Measurements from ENCODE around the gene ZBED1. TPM values are rescaled to one million over a fixed set of nuclear protein-coding genes. Genes with fewer than 3 reads are reported as not detected.
A peak's percentile ranks its signal among the peaks of the same experiment; 100 is the strongest.

The ZBED1 gene
- total RNA-seq, 2 donors from 2014 or later: 34.4 to 42.0 TPM

DNA sequence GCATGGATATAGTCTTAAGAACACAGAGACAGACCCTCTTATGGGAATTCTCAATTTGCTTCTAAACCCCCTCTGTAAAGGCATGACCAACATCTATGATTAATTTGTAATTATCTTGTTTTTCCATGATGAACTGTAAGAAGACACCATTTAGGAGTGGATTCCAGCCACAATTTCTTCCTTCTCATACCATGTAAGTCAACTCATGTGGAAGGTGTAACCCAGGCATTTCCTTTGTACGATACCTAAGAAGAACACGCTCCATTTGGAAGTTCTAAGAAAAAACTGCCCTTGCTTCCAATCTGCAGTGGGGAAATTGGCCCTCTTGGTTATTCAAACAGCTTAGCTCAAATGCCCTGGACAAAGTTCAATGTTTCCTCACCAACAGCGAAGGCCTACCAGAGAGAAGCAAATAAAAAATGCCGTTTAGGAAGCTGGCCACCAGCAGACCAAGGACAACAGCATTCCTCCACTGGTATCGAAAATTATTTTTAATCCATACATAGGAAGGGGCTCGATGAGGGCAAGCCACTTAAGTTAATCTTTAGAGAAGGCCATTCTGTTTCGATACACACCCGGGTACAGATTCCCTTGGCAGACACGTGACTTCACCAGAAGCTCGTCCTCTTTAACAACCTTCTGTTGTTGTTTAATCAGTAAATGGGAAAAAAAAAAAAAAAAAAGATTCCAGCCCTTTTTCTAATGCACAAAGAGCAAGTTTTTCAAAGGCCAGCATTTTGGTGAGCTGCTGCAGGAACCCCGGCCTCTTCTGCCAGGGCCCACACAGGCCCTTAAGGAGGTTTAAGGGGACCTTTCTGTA lies 2.6 kb downstream of the ZBED1 start:
- Mint-ChIP-seq H3K4me1 (ENCODE audit: low read depth in 2 of 2) (peaks cover 14 to 15% of the 10 kb centered on the region in 2 donors), H3K27me3 (no peaks in the 10 kb centered on the region), H3K4me3 (peak overlapping the region; percentile 83), H3K27ac (peak overlapping the region; percentile 35 to 71), H3K36me3 (no peaks in the 10 kb centered on the region), H3K9me3 (no peaks in the 10 kb centered on the region)
- ATAC-seq (no peak), DNase-seq (ENCODE audit: low spot score) (no peak)

DNA sequence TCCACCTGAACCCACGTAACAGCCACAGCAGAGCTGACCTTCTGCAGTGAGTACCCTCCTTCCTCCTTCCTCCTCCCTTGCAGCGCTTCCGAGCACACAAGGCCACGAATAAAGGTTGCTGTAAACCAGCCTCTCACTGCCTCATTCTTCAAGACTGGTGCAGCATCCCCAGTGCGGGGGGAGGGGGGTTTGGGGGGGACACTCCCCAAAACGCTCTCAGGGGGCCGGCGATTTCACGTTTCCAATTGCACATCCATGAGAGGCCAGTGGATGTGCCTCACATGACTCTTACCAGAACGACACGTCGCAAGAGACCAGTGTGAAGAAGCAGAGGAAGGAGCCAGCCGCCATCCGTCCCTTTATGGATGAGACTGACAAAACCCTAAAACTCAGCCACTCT lies 5.2 kb downstream of the ZBED1 start:
- H3K4me3 Mint-ChIP-seq: no peak overlapping the region
- H3K27me3 Mint-ChIP-seq: no peaks in the 10 kb centered on the region
- no peaks in the 10 kb centered on the region for H3K9me3 Mint-ChIP-seq
- no peak overlapping the region for H3K27ac Mint-ChIP-seq
- no peaks in the 10 kb centered on the region for H3K36me3 Mint-ChIP-seq
- peaks cover 14 to 15% of the 10 kb centered on the region in 2 donors for H3K4me1 Mint-ChIP-seq (ENCODE audit: low read depth in 2 of 2)
- DNase-seq (ENCODE audit: low spot score) (no peak), ATAC-seq (no peak)

DNA sequence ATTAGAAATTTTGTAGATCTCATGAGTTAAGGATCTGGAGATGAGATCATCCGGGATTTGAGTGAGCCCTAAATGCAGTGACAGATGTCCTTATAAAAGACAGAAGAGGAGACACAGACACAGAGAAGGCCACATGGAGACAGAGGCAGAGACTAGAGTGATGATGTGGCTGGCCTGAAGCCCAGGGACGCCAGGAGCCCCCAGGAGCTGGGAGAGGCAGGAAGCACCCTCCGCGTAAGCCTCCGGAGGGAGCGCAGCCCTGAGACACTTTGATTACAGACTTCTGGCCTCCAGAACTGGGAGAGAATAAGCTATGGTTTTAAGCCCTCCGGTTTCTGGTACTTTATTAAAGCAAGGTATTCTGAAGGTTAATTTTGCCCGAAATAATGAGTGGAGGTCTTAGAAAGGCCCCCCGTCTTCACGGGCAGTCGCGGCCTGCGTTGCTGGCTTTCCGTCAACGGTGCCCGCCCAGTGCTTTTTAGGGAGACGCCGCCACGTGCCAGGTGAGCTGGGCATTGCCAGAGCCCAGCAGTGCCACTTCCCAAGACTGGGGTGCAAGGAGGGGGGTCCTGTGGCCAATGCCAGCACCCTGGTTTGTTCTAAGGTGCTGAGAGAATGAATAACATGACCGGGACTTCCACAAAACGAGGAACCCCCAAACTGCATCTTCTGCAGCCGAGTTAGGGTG lies 8.1 kb downstream of the ZBED1 start:
- no peak for DNase-seq (ENCODE audit: low spot score)
- Mint-ChIP-seq H3K36me3 (peaks cover 2% of the 10 kb centered on the region), H3K4me1 (ENCODE audit: low read depth in 2 of 2) (peaks cover 1 to 3% of the 10 kb centered on the region in 2 donors), H3K9me3 (no peaks in the 10 kb centered on the region), H3K4me3 (no peak overlapping the region), H3K27me3 (no peaks in the 10 kb centered on the region), H3K27ac (no peak overlapping the region)
- no peak for ATAC-seq

DNA sequence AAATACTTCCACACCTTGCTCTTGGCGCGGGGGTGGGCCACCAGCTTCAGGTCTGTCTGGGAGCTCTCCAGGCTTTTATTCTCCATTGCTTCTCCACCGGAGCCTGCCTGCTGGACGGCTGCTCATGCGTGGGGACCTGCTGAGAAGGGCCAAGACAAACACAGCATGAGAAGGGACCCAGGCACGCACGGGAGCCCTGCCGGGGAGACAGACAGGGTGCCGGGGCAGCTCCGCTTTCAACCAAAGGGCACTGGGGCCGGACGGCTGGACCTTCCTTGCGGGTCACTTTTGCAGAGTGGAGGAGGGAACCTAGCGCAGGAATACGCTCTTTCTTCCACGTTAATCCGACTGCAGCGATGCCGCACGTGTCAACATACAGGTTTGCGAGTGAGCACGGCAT lies 10.1 kb downstream of the ZBED1 start:
- no peak for DNase-seq (ENCODE audit: low spot score)
- Mint-ChIP-seq H3K27ac (no peak overlapping the region), H3K9me3 (no peaks in the 10 kb centered on the region), H3K27me3 (no peaks in the 10 kb centered on the region), H3K4me3 (no peak overlapping the region), H3K36me3 (peaks cover 4% of the 10 kb centered on the region), H3K4me1 (ENCODE audit: low read depth in 2 of 2) (no peaks in the 10 kb centered on the region)
- ATAC-seq: no peak

DNA sequence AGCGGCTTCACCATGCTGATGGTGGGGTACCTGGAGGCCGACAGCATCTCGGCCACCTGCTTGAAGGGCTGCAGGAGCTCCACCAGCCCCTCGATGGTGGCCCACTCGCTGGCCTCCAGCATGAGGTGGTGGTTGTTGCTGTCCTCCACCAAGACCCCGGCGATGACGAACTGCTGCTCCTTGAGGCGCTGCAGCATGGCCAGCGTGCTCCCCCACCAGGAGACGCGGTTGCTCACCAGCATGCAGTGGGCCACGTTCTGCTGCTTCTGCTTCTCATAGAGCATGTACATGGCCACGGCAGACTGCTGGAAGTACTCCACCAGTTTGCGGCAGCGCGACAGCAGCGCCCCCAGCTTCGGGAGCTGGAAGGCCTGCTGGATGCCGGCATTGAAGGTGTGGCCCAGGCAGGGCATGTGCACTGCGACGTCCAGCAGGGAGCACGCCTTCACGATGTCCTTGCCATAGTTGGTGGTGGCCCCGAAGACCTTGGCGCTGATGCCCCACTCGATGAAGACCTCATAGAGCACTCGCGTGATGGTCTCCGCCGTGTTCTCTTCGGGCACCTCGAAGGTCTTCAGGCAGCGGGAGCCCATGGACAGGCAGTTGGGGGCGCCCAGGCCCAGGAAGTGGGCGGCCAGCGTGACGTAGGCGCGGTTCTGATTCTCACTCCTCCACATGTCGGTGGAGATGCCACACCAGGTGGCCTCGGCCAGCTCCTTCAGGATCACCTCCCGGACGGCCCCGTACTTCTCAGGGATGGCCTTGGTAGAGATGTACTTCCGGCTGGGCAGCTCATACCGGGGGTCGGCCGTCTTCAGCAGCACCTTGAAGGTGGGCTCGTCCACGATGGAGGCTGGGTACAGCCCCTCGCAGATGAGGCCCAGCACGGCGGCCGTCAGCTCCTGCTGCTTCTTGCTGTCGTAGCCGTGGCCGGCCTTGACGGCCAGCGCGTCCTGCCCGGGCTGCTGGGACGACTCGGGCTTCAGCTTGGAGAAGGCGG lies 11.0 kb downstream of the ZBED1 start:
- no peak overlapping the region for H3K4me3 Mint-ChIP-seq
- H3K36me3 Mint-ChIP-seq: peaks cover 4% of the 10 kb centered on the region
- no peaks in the 10 kb centered on the region for H3K27me3 Mint-ChIP-seq

DNA sequence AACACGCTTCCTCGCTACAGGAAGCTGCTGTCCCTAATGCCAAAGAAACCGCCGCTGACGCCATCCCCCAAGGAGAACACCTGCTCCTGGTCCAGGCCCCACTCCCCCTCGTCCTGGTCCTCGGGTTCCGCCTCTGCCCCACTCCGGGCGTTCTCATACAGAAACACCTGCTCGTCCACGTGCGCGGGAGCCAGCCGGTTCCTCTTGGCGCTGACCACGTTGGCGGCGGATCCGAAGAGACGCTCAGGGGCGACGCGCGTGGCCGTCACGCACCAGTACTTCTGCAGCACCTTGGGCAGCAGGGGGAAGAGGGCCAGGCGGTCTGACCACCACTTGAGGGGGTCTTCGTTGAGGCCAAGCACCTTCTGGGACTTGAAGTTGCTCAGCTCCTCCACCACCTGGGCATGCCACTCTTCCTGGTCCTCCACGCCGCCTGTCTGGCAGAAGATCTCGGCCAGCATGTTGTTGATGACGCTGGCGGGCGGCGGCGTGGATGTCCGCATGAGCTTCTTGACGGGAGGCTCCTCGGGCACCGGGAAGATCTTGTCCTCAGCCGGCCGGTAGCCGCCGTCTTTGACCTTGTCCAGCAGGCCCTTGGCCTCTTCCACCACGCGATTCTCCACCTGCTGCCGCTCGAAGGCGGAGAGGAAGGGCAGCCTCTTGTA lies 12.0 kb downstream of the ZBED1 start:
- ATAC-seq (no peak), DNase-seq (ENCODE audit: low spot score) (no peak)
- Mint-ChIP-seq H3K27me3 (no peaks in the 10 kb centered on the region), H3K4me1 (ENCODE audit: low read depth in 2 of 2) (peaks cover 0 to 3% of the 10 kb centered on the region in 2 donors), H3K27ac (no peak overlapping the region), H3K36me3 (peaks cover 4% of the 10 kb centered on the region), H3K4me3 (no peak overlapping the region), H3K9me3 (no peaks in the 10 kb centered on the region)

More for the DNA sequence above, 11.0 kb downstream of the ZBED1 start:
- Mint-ChIP-seq H3K4me1 (ENCODE audit: low read depth in 2 of 2) (no peaks in the 10 kb centered on the region), H3K27ac (no peak overlapping the region), H3K9me3 (no peaks in the 10 kb centered on the region)
- ATAC-seq (no peak), DNase-seq (ENCODE audit: low spot score) (no peak)

DNA sequence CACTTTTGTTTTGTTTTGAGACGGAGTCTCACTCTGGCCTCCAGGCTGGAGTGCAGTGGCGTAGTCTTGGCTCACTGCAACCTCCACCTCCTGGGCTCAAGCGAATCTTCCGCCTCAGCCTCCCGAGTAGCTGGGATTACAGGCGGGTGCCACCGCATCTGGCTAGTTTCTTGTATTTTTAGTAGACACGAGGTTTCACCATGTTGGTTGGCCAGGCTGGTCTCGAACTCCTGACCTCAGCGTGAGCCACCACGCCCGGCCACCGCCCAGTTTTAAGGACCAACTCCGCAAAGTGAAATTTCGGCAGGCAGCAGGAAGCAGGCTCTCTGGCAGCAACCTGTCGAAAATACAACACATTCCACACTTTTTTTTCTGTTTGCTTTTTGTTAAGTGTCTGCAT lies 13.4 kb downstream of the ZBED1 start:
- Mint-ChIP-seq H3K27me3 (no peaks in the 10 kb centered on the region), H3K36me3 (peaks cover 4% of the 10 kb centered on the region), H3K4me3 (no peak overlapping the region), H3K9me3 (no peaks in the 10 kb centered on the region), H3K4me1 (ENCODE audit: low read depth in 2 of 2) (peaks cover 0 to 3% of the 10 kb centered on the region in 2 donors), H3K27ac (no peak overlapping the region)
- ATAC-seq (no peak), DNase-seq (ENCODE audit: low spot score) (no peak)

DNA sequence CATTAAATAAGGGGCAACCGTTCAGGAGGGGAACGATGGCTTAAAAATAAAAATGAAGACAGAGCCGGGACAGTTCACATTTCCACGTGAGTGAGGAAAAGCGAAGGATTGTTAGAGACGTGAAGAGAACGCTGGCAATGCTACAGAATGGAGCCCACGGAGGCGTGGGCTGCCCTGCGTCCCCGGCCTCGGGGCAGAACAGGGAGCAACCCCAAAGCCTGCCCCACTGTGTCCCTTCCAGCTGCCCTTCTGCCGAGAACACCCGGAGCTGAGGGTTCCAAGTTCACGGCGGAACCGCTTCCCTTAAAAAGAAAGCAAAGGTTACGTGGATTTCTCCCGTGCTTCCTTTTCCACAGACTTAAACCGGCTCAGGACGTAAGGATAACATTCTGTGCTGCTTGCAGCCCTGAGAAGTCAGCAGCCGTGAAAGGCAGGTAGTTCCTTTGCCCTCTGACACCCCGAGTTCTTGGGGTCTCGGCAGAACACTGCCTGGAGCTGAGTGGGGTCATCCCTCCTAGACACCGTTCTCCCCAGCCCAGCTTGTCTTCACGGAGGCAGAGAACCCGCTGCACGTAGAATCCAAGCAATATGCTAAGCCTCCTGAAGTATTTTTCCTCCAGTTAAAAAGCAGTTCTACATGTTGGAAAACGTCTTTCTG lies 14.2 kb downstream of the ZBED1 start:
- peaks cover 4% of the 10 kb centered on the region for H3K36me3 Mint-ChIP-seq

DNA sequence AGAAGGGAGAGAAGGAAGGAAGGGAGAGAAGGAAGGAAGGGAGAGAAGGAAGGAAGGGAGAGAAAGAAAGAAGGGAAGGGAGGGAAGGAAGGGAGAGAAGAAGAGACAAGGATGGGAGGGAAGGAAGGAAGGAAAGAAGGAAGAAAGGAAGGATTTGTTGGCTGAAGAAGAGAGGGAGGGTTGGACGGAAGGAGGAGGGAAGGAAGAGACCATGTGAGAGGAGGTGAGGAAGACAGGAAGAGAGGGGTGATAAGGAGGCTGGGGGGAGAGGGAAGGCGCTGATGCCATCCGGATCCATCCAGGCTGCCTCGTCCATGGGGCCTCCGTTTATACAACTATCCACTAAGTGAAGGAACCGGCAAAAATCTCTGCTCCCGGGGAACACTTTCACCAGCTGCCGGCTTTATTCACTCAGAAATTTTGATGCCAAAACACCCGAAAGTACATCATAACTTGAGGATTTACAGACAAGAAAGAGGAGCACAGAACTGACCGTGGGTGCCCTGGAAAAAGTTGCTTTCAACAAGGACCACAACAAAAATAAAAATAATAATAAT lies 14.9 kb downstream of the ZBED1 start:
- Mint-ChIP-seq H3K4me1 (ENCODE audit: low read depth in 2 of 2) (peaks cover 0 to 3% of the 10 kb centered on the region in 2 donors), H3K36me3 (peaks cover 4% of the 10 kb centered on the region), H3K4me3 (no peak overlapping the region), H3K27ac (peak overlapping the region in 1 of 2 donors; percentile 21), H3K9me3 (no peaks in the 10 kb centered on the region), H3K27me3 (no peaks in the 10 kb centered on the region)
- ATAC-seq (no peak), DNase-seq (ENCODE audit: low spot score) (peak; percentile 5)

More for the DNA sequence above, 14.2 kb downstream of the ZBED1 start:
- Mint-ChIP-seq H3K4me1 (ENCODE audit: low read depth in 2 of 2) (peaks cover 0 to 3% of the 10 kb centered on the region in 2 donors), H3K27ac (peak overlapping the region in 1 of 2 donors; percentile 21), H3K27me3 (no peaks in the 10 kb centered on the region), H3K4me3 (no peak overlapping the region), H3K9me3 (no peaks in the 10 kb centered on the region)
- ATAC-seq (no peak), DNase-seq (ENCODE audit: low spot score) (peak; percentile 20)

DNA sequence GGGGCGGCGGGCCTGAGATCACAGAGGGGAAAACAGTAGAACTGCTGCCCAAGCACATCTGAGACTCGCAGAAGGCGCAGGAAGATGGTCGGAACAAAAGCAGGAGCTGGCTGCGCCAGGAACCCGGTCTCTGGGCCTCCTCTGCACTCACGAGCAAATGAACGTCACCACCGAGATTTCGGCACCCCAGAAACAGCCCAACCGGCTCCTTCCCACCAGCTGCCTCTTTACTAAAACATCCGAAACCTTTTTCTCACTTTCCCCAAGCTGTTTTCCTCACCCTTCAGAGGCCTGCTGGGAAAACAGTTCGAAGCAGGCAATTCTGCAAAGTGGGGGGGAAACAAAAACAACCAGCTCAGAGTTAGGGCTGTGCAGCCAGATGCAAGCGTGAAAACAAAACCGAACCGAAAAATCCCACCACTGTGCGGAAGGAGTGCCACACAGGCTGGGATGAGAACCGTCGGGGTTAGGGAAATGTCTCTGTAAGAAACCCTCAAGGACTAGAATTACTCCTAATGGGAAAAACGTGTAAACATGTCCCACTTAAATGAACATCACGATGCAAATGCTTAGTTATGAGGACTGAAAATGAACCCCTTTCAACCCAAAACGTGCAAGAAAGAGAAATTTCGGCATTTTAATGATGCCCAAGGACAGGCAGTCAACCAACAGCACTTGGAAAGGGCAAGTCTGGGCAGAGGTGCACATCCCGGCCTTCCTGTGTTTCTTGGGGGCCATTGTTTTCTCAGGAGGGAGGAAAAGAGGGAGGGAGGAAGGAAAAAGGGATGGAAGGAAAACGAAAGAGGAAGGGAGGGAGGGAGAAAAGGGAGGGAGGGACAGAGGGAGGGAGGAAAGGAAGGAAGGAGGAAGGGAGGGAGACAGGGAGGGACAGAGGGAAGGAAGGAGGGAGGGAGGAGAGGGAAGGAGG lies 15.8 kb downstream of the ZBED1 start:
- Mint-ChIP-seq H3K4me1 (ENCODE audit: low read depth in 2 of 2) (peaks cover 0 to 3% of the 10 kb centered on the region in 2 donors), H3K36me3 (peaks cover 7% of the 10 kb centered on the region), H3K27me3 (no peaks in the 10 kb centered on the region), H3K4me3 (no peak overlapping the region), H3K27ac (no peak overlapping the region), H3K9me3 (no peaks in the 10 kb centered on the region)
- ATAC-seq: no peak
- no peak for DNase-seq (ENCODE audit: low spot score)

DNA sequence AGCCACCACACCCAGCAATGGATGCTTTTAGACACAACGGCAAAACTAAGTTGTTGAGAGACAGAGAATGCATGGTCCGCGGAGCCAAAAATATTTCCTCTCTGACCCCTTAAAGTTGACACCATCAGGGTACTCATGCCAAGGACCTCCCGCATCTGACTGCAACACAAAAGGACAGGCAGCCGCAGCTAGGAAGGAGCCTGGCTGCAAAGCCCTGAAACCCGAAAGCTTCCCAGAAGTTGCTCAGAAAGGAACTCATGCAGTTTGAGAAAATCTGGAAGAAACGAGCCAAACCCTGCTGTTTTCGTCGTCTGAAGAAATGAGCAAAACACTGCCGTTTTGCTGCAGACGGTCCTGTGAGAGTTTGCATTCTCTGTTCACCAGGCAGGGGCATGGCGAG lies 16.5 kb downstream of the ZBED1 start:
- no peaks in the 10 kb centered on the region for H3K27me3 Mint-ChIP-seq
- no peak for ATAC-seq
- DNase-seq (ENCODE audit: low spot score): no peak
- no peak overlapping the region for H3K4me3 Mint-ChIP-seq
- no peak overlapping the region for H3K27ac Mint-ChIP-seq
- H3K4me1 Mint-ChIP-seq (ENCODE audit: low read depth in 2 of 2): peaks cover 0 to 6% of the 10 kb centered on the region in 2 donors
- H3K36me3 Mint-ChIP-seq: peaks cover 13% of the 10 kb centered on the region
- H3K9me3 Mint-ChIP-seq: no peaks in the 10 kb centered on the region

Measured in natural killer cell treated with Interleukin-12 subunit alpha and Interleukin-12 subunit beta and Interleukin-15 and Interleukin-18, amount 100 ng/mL, for 72 hours (primary cell).